C4-2B (cell line): Measurements from ENCODE around the gene USP27X.

Experiments
- ZFX ChIP-seq: fragments of 450-650 bp; IDR thresholded peaks from 2 replicates; pipeline ENCODE4 v1.6.1; 2017
- TF ChIP-seq, protein P1 (sequence below): fragments of 450-650 bp; conservative IDR thresholded peaks from 2 replicates; pipeline ENCODE4 v1.5.1; 2017; ENCODE audit warnings: mild to moderate bottlenecking

DNA sequence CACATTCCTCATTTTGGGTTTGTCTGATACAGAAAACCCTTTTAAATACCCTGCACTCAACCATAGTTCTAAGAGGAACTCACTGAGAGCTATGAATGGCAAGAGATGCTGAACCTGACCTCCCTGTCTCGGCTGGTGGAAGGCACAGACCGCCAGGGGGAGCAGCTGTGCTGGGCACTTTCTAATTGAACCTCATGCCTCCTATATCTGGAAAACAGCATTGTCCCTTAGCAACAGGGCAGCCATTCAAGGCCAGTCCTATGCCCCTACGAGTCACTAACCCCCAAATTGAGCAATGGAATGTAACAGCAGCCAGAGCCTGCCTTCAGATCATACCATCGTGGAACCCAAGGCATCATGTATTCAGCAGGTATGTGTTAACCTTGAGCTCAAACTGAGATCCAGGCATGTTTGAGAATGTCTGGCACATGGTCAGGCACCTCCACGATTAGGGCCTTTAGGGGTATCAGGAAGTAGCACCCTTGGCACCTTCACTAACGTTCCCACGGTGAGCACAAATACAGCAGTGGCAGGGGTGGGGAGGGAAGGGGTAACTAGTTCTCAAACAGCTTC, 5.1 kb downstream of the USP27X start:
- TF ChIP-seq, protein P1, sequence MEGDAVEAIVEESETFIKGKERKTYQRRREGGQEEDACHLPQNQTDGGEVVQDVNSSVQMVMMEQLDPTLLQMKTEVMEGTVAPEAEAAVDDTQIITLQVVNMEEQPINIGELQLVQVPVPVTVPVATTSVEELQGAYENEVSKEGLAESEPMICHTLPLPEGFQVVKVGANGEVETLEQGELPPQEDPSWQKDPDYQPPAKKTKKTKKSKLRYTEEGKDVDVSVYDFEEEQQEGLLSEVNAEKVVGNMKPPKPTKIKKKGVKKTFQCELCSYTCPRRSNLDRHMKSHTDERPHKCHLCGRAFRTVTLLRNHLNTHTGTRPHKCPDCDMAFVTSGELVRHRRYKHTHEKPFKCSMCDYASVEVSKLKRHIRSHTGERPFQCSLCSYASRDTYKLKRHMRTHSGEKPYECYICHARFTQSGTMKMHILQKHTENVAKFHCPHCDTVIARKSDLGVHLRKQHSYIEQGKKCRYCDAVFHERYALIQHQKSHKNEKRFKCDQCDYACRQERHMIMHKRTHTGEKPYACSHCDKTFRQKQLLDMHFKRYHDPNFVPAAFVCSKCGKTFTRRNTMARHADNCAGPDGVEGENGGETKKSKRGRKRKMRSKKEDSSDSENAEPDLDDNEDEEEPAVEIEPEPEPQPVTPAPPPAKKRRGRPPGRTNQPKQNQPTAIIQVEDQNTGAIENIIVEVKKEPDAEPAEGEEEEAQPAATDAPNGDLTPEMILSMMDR: peak; percentile 84
- TF ChIP-seq ZFX: no peak
